IPS-18c (cell line): ENCODE results near the gene CRISPLD2.
"Not testable (repeated sequence)": the region's sequence is repeated elsewhere in the genome, so short reads cannot be mapped to it uniquely, and the experiment has no call there.

ENCODE experiments used
- H3K4me3 ChIP-seq: 2 replicates; pipeline ENCODE4 v1.7.0; 2013; ENCODE audit warnings: low read depth, mild to moderate bottlenecking, low read length, moderate library complexity; ENCODE audit not compliant: insufficient read depth
- H3K9me3 ChIP-seq: one replicate; pipeline ENCODE4 v1.6.1; 2013; ENCODE audit warnings: mild to moderate bottlenecking, low read length, moderate library complexity; ENCODE audit not compliant: control insufficient read depth, insufficient read depth

CRISPLD2 gene

DNA sequence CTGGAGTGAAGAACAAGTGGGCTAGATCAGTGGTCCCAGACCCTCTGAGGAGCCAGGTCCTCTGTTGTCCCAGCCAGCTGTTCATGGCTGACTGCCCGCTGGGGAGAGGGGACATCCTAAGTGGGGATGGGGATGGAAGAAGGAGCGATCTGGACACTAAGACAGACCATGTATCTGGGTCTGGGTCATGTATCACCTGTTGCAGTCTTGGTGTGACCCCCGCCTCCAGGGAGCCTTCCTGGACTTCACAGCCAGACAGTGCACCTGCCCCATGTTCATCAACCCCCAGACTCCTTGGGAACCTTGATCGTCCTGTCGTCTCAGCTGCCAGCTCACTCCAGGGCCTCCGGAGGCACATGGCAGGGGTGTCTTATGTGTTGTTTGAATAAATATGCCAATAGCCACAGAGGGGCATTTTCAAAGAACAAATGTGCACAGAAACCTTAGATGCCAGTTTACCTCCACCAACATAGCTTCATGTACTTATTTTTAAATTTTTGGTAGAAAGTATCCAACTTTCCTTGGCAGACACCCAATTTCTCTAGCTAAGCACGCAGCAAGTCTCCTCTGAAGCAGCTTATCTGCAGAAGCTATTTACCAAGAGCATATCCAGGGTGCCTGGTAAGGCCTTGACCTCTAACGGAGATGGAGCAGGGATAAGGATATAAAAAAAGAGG, 43.2 kb downstream of the CRISPLD2 start:
- Histone ChIP-seq H3K9me3 (peaks cover 2% of the 10 kb centered on the region), H3K4me3 (no peak overlapping the region)

DNA sequence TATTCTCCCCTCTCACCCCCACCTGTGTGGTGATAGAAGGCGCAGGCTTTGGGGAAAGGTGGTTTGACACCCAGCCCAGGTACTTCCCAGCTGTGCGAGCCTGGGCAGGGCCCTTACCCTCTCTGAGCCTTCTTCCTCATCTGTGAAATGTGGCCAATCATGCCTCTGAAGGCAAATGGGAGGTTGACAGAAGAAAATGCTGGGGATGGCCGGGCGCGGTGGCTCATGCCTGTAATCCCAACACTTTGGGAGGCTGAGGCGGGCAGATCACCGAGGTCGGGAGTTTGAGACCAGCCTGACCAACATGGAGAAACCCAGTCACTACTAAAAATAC, 43.7 kb downstream of the CRISPLD2 start:
- Histone ChIP-seq H3K4me3 (no peak overlapping the region), H3K9me3 (peaks cover 2% of the 10 kb centered on the region)

DNA sequence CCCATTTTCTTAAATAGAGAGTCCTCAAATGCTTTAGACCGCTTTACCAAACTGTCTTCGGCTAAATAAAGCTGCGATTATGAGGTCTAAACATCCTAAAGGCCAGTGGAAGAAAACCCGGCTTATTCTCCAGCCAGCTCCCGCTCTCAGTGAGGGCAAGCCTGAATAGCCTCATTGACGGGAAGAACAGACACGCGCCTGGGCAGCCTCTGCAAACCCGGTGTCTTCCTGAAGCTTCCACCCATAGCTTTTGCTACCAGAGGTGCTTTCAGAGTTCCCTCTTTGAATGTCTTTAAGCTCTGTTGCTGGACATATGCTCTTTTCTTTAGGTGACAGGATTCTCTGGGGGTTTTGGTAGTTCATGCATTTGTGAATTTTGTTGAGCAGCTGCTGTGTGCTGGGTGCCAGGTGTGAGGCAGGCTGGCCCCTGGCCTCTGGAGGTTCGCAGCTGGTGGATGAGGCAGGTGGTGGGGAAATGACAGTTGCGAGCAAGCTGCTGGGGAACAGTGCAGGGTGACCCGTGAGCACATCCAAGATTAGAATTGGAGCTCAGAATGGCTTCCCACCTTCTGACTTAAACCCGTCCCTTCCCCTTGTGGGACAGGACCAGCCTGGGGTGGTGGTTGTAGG, 44.7 kb downstream of the CRISPLD2 start:
- H3K9me3 ChIP-seq, result peaks cover 2% of the 10 kb centered on the region

DNA sequence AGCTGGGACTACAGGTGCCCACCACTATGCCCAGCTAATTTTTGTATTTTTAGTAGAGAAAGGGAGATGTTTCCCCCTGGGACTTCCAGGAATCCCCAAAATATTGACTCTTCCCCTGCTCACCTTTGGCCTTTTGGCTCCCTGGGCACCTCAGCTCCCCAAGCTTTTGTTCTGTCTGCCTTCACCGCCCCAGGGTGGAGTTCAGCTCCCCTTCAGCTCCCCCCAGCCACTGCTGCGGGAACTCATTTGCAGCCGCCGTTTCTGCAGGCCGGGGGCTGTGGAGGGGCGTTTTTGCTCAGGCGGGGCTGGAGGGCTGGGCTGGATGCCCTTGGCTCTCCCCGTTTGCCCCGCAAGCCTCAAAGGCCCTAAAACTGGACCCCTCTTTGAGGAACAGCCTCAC, 47.9 kb downstream of the CRISPLD2 start:
- H3K4me3 ChIP-seq, result no peak overlapping the region

More for the DNA sequence above, 44.7 kb downstream of the CRISPLD2 start:
- H3K4me3 ChIP-seq, result no peak overlapping the region

DNA sequence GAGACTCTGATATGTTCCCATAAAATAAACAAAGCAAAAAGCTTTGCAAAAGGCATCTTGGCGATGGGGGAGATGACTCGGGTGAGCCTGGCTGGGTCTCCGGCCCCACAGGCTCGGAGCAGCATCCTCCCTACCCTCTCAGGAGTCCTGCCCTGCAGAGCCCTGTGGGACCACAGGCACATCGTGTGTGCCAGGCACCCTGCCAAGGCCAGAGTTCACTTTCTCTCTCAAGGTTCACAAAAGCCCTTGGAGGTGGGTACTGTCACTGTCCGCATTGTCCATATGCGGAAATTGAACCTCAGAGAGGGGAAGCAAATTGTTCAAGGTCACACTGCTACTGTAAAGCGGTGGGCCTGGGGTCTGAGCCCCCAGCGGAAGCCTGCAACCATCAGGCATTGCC, 48.5 kb downstream of the CRISPLD2 start:
- Histone ChIP-seq H3K4me3 (no peak overlapping the region), H3K9me3 (no peaks in the 10 kb centered on the region)

More for the DNA sequence above, 47.9 kb downstream of the CRISPLD2 start:
- no peaks in the 10 kb centered on the region for H3K9me3 ChIP-seq

DNA sequence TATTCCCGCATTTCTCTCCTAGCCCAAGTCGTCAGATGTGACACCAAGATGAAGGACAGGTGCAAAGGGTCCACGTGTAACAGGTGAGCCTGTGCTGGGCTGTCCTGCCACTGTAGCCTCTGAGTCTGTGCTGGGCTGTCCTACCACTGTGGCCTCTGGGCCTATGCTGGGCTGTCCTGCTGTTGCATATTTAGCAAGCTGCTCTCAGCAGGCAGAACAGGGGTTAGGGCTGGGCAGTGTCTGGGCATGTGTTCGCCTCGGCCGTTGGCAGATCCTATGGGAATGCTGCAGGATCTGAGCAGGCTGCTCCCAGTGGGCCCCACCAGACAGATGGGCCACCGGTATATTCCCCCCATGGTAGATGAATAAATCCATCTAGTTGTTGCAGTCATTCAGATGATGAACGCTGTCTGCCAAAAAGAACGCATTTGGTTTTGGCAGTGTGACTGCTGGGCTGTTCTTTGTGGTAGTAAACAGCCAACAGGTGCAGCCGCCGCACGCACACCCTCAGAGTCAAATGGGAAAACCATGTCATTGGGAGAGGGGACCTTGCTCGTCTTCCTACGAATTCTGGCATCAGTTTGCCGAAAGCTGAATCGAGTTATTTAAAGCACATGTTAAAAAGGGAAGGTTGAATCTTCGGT, 49.2 kb downstream of the CRISPLD2 start:
- H3K9me3 ChIP-seq, result no peaks in the 10 kb centered on the region

DNA sequence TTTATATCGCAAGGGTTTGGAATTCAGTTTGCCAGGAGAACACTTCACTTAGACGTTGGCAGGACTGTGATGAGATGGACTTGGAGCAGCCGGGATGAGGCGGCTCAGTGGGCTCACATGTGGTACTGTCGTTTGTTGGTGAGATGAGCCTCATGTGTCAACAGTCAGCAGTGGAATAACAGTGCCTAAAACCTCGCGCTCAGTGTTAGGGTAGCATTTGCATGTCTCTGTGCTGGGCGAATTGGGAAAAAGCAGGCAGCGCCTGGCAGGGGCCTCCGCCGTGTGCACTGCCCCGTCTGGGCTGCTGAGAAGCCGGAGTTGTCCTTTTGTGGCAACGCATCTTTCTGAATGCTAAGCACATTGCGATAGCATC, 49.7 kb downstream of the CRISPLD2 start:
- Histone ChIP-seq H3K9me3 (no peaks in the 10 kb centered on the region), H3K4me3 (no peak overlapping the region)

More for the DNA sequence above, 49.2 kb downstream of the CRISPLD2 start:
- H3K4me3 ChIP-seq, result no peak overlapping the region

DNA sequence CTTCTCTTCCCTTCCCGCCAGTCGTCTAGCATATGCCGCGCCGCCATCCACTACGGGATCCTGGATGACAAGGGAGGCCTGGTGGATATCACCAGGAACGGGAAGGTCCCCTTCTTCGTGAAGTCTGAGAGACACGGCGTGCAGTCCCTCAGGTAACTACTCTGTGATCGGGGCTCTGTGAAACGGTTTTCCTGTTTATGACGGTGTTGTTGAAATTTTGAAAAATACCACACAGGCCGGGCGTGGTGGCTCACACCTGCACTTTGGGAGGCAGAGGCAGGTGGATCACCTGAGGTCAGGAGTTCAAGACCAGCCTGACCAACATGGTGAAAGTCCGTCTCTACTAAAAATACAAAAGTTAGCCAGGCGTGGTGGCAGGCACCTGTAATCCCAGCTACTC, 53.2 kb downstream of the CRISPLD2 start:
- not testable (repeated sequence) for H3K4me3 ChIP-seq, H3K9me3 ChIP-seq

DNA sequence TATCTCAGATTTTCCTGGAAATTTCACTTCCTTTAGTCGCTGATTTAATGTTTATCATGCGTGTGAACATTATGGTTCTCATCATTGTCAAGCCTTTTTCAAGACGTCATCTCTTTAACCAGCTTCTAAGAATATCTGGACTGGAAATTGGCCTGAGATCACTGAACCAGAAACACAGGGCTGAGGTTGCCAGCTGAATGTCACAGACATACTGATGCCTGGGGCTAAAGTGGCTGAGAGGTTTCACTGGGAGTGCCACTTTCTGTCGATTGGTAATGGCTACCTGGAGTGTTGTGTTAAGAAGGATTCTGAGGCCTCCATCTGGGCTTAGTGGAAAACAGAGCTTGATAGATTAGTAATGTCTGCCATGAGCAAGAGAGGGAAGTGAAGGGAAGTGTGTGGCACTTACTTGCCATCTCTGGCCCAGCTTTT, 54.2 kb downstream of the CRISPLD2 start:
- Histone ChIP-seq H3K9me3 (no peaks in the 10 kb centered on the region), H3K4me3 (no peak overlapping the region)

DNA sequence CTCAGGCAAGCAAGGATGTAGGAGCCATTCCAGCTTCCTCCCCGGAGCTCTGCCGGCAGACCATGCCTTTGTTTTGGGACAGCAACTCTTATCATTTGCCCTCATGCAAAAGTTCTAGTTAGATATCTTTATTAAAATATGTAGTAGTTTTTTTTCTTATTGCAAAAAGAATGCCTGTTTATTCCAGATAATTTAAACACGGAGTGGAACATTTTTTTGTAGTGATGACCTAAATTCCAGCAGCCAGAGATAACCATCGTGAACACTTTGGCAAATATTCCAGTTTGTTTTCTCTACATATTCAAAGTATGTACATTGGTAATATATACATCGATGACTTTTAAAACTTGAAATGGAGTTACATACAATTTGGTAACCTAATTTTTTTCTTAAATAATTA, 54.8 kb downstream of the CRISPLD2 start:
- no peaks in the 10 kb centered on the region for H3K9me3 ChIP-seq
- H3K4me3 ChIP-seq, result no peak overlapping the region

DNA sequence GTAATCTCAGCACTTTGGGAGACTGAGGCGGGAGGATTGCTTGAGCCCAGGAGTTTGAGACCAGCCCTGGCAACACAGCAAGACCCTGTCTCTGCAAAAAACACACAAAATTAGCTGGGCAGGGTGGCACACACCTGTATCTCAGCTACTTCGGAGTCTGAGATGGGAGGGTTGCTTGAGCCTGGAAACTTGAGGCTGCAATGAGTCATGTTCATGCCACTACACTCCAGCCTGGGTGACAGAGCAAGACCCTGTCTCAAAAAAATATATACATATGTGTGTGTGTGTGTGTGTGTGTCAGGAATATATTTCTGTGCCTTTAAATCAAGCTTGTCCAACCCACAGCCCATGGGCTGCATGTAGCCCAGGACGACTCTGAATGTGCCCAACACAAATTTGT, 55.2 kb downstream of the CRISPLD2 start:
- H3K4me3 ChIP-seq, result no peak overlapping the region
- no peaks in the 10 kb centered on the region for H3K9me3 ChIP-seq

DNA sequence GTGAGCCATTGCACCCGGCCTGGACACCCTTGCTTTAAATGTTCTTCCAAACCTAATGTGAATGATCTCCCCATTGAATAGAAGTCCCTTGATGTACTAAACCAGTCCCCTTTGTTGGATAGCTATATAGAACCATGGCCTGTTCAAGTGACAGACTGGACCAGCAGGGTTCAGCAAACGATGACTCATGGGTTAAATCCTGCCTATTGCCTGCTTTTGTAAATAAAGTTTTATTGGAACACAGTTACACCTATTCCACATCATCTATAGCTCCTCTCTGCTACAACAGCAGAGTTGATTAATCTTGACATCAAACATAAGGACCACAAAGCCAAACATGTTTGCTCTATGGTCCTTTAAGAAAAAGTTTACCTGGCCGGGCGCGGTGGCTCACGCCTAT, 56.1 kb downstream of the CRISPLD2 start:
- H3K9me3 ChIP-seq, result no peaks in the 10 kb centered on the region
- no peak overlapping the region for H3K4me3 ChIP-seq

DNA sequence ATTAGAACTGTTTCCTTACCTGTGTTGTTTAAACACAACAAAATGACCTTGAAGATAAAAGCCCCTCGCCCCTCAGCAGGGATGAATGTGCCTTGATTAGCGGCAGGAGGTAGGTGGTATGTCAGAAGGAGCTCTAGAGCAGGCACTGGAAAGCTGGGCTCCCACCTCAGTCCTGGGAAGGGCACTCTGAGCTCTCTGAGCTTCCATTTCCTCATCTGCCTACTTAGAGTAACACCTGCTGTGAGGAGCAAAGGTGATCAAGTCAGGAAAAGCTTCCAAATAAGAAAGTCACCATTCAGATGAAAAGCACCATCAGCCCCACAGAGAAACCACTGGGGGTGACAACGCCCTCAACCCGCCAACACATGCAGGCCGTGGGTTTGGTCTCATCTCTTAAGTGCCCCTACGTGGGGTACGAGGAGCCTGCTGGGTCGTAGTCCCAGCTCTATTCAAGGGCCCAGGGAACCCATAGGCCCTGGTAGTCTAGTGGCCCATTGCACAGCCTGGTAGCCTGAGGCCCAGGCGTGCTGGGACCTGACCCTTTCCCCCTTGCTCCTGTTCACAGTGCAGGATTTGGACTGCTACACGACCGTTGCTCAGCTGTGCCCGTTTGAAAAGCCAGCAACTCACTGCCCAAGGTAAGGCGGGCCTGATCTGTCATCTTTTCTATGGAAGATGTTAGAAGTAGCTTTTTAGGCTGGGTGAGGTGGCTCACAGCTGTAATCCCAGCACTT, 57.3 kb downstream of the CRISPLD2 start:
- no peaks in the 10 kb centered on the region for H3K9me3 ChIP-seq
- H3K4me3 ChIP-seq, result no peak overlapping the region

DNA sequence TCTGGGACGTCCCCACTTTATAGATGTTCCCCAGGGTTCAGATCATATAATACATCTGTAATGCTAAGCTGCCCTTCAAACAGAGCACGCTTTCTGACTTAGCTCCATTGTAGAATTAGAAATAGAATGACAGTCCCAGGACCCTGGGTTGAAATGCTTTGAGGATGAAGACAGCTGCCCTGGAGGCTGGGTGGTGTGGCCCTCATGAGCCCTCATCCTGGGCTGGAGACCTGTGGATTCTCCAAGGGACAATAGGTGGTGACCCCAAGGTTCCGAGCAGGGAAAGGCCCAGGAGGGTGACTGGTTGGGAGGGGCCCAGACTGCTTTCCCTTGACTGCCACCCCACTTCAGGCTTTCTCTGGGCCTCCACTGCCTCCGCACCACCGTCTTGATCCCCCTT, 59.0 kb downstream of the CRISPLD2 start:
- Histone ChIP-seq H3K4me3 (no peak overlapping the region), H3K9me3 (no peaks in the 10 kb centered on the region)

DNA sequence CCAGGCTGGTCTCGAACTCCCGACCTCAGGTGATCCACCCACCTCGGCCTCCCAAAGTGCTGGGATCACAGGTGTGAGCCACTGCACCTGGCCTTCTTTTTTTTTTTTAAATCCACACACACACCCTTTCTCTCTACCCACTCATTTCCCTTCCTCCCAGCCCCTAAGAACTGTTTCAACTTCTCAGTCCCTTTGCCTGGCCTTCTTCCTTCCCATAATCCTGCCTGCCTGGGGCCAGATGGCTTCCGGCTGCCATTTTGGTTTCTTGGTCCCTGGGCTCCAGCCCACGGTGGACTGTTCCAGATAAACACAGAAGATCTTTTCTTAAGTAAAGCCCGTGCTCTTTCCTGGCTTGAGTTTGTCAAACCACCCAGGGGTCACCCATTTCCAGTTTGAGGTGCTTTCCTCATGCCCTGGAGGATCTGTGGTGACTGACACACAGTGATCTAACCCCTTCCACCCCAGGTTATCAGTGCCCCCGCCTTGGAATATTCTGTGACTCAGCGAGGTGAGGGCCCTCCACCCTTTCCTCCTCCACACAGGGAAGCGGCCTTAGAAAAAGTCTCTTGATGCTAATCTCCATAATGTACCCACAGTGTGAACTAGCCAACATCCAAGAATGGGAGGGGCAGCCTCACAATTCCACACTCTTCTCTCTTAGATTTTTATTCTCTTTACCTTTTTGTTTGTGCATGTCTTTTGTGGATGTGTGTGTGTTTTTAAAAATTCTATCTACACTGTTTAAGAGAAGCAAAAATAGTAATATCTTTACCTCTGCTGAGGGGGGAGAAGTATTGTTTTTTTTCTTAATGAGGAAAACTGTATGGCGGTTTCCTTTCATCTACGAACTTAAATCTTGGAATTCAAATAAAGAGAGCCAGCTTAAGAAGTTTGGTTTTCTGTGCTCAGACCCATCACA, 60.0 kb downstream of the CRISPLD2 start:
- H3K4me3 ChIP-seq, result no peak overlapping the region

DNA sequence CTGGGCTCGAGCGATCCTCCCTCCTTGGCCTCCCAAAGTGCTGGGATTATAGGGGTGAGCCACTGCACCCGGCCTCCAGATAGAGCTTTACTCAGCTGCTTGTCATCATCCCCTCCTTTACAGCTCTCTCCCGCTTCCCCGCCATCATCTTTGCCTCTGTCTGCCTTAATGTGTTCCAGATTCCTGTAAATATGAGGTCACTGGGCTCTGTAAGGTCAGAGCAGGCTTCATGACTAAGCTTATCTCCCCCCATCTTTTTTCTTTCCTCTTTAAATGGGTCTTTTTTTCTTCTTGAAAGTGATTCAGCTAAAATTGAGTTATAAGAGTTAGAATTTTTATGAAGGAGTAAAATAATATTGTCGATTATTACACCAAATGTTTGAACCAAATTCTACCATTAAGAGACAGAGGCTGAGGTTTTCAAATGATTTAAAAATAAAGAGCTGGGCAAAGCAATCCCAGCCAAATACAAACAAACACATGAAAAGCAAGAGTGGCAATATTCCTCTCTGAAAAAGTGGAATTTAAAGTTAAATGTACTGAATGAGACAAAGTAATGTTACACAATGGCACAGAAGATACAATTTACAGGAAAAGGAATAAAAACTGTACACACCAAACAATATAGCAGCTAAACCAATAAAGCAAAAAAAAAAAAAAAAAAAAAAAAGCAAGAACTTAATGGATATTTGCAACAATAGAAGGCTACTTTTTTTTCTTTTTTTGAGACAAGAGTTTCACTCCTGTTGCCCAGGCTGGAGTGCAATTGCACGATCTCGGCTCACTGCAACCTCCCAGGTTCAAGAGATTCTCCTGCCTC, 62.1 kb downstream of the CRISPLD2 start:
- Histone ChIP-seq H3K4me3 (no peak overlapping the region), H3K9me3 (no peaks in the 10 kb centered on the region)

More for the DNA sequence above, 60.0 kb downstream of the CRISPLD2 start:
- no peaks in the 10 kb centered on the region for H3K9me3 ChIP-seq
